Thoracic aorta (tissue), 2 donors: Measurements from ENCODE around the gene ENOX2. TPM values are rescaled to one million over a fixed set of nuclear protein-coding genes. Genes with fewer than 3 reads are reported as not detected.

Experiments
- ATAC-seq: fragments of 150-250 bp; one replicate; pipeline ENCODE4 v1.8.0; 2017; ENCODE audit warnings: low read depth; ENCODE audit not compliant: insufficient number of reproducible peaks, low FRiP score
- DNase-seq: peaks from one replicate; pipeline ENCODE4 v3.0.0-alpha.2; 2020; ENCODE audit warnings: low spot score
- H3K27ac ChIP-seq, 2 donors: fragments of 200-600 bp; sonication (generic); 1 replicate in 1 of 2; 2 replicates in 1 of 2; pipeline ENCODE4 v1.5.1; 2016; ENCODE audit warnings: mild to moderate bottlenecking in 2 of 2, moderate library complexity in 2 of 2
- H3K27me3 ChIP-seq: fragments of 200-600 bp; sonication (generic); replicated peaks from 2 replicates; pipeline ENCODE4 v1.6.0; 2016; ENCODE audit warnings: mild to moderate bottlenecking; ENCODE audit not compliant: insufficient read depth
- H3K36me3 ChIP-seq: fragments of 200-600 bp; sonication (generic); one replicate; pipeline ENCODE4 v1.5.1; 2016
- H3K4me1 ChIP-seq, 2 donors: fragments of 200-600 bp; sonication (generic); 1 replicate in 1 of 2; 2 replicates in 1 of 2; pipeline versions ENCODE4 v1.5.1 to v1.6.0; 2016; ENCODE audit warnings: low read depth in 2 of 2, mild to moderate bottlenecking in 1 of 2; ENCODE audit not compliant: control insufficient read depth in 1 of 2
- H3K4me3 ChIP-seq: fragments of 200-600 bp; sonication (generic); 2 replicates; pipeline ENCODE4 v1.5.1; 2016; ENCODE audit warnings: mild to moderate bottlenecking
- H3K9me3 ChIP-seq: fragments of 200-600 bp; sonication (generic); 2 replicates; pipeline ENCODE4 v1.5.1; 2016
- total RNA-seq, 2 donors: library from RNA; depleted of rRNA; stranded (reverse); fragments of >200 nt; gene quantifications; one replicate each; pipeline versions ENCODE4 v1.1.0 to v1.2.3, GENCODE V29; 2016
- TF ChIP-seq, protein P1 (sequence below): fragments of 200-600 bp; sonication (generic); IDR thresholded peaks from one replicate; pipeline ENCODE4 v1.5.1; 2019; ENCODE audit warnings: antibody characterized with exemption

ENOX2 gene
- total RNA-seq, 2 donors from 2014 or later: 17.9 to 28.7 TPM

DNA sequence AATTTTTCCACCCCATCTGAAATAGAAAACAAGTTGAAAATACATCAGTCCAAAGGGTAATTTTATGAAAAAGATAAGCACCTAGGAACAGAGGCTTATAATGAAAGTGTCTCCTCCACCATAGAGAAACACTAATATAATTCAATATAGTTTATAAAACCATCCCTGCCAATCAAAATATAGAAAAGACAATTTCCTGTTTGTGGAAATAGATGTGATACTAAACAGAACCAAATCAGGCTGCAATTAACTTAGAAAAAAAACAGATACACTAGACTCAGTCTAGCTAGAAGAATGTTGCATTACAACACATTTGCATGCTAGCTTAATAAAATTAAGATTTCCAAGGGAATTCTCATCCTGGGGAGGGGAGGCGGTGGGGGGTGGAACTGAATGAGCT, 68.2 kb downstream of the ENOX2 start:
- H3K36me3 ChIP-seq: no peaks in the 10 kb centered on the region
- H3K27ac ChIP-seq: no peak overlapping the region
- TF ChIP-seq, protein P1, sequence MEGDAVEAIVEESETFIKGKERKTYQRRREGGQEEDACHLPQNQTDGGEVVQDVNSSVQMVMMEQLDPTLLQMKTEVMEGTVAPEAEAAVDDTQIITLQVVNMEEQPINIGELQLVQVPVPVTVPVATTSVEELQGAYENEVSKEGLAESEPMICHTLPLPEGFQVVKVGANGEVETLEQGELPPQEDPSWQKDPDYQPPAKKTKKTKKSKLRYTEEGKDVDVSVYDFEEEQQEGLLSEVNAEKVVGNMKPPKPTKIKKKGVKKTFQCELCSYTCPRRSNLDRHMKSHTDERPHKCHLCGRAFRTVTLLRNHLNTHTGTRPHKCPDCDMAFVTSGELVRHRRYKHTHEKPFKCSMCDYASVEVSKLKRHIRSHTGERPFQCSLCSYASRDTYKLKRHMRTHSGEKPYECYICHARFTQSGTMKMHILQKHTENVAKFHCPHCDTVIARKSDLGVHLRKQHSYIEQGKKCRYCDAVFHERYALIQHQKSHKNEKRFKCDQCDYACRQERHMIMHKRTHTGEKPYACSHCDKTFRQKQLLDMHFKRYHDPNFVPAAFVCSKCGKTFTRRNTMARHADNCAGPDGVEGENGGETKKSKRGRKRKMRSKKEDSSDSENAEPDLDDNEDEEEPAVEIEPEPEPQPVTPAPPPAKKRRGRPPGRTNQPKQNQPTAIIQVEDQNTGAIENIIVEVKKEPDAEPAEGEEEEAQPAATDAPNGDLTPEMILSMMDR: no peak
- DNase-seq (no peak), ATAC-seq (no peak)
- H3K4me1 ChIP-seq: no peaks in the 10 kb centered on the region
- H3K9me3 ChIP-seq: no peaks in the 10 kb centered on the region
- H3K27me3 ChIP-seq: no peaks in the 10 kb centered on the region
- no peak overlapping the region for H3K4me3 ChIP-seq

DNA sequence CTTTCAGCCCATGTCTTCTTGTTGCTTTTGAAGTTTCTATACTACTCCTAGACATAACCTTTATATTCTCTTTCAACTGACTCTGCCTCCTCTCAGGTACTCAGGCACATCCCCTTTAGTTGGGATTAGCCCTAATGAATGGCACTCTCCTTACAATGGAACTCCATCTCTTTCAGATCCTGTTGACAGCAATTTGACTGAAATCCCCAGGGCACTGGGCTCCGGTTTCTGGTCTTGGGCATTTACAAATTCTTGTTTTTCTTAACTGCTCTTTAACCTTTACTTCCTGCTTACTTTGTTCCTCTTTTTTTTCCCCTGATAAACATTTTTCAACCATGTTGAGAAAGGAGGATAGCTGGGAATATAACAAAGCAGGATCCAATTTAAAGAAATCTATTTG, 68.9 kb downstream of the ENOX2 start:
- Histone ChIP-seq H3K36me3 (no peaks in the 10 kb centered on the region), H3K4me3 (no peak overlapping the region), H3K27me3 (no peaks in the 10 kb centered on the region), H3K9me3 (no peaks in the 10 kb centered on the region), H3K27ac (no peak overlapping the region), H3K4me1 (no peaks in the 10 kb centered on the region)
- ATAC-seq (no peak), DNase-seq (no peak)
- TF ChIP-seq, protein P1: no peak

DNA sequence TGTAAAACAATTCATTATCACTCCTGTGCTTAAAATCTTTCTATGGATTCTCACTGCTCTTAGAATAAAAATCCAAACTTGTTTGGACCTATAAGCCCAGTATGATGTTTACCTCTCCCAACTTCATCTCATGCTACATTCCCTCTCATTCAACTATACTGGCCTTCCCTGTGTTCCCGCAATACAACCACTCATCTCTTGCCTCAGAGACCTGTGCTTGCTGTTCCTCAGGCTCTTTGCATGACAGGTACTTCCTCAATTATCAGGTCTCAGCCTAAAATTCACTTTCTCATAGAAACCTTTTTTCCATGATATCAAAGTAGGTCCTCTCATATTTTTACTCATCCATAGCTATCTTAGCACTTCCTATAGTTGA, 71.7 kb downstream of the ENOX2 start:
- no peaks in the 10 kb centered on the region for H3K9me3 ChIP-seq
- no peak for DNase-seq
- TF ChIP-seq, protein P1: no peak
- ATAC-seq: no peak
- H3K27me3 ChIP-seq: no peaks in the 10 kb centered on the region
- H3K4me3 ChIP-seq: no peak overlapping the region
- no peaks in the 10 kb centered on the region for H3K4me1 ChIP-seq
- H3K27ac ChIP-seq: no peak overlapping the region
- no peaks in the 10 kb centered on the region for H3K36me3 ChIP-seq

DNA sequence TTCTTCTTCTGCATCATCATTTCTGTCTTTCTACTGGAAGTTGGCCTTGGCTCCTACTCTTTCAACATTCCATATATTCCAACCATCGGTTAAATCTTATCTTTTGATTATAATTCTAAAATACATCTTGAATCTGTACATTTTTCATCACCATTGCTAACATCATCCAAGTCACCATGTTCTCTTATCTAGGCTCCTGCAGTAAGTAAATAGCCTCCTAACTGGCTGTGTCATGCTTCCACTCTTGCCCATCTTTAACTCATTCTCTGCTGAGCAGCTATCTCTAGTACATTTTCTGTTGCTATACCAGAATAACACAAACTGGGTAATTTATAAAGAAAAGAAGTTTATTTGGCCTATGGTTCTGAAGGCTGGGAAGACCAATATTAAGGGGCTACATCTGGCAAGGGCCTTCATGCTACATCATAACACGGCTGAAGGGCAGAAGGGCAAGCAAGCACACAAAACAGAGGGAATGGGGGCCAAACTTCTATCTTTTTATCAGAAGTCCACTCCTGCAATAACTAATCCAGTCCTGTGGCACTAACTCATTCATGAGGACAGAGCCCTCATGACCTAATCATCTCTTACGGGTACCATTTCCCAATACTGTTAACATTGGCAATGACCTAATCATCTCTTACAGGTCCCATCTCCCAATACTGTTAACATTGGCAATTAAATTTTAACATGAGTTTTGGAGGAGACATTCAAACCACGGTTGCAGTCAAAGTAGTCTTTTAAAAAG, 72.2 kb downstream of the ENOX2 start:
- Histone ChIP-seq H3K27ac (no peak overlapping the region), H3K9me3 (no peaks in the 10 kb centered on the region), H3K4me3 (no peak overlapping the region), H3K27me3 (no peaks in the 10 kb centered on the region), H3K36me3 (no peaks in the 10 kb centered on the region), H3K4me1 (no peaks in the 10 kb centered on the region)
- no peak for ATAC-seq
- TF ChIP-seq, protein P1: no peak
- no peak for DNase-seq

DNA sequence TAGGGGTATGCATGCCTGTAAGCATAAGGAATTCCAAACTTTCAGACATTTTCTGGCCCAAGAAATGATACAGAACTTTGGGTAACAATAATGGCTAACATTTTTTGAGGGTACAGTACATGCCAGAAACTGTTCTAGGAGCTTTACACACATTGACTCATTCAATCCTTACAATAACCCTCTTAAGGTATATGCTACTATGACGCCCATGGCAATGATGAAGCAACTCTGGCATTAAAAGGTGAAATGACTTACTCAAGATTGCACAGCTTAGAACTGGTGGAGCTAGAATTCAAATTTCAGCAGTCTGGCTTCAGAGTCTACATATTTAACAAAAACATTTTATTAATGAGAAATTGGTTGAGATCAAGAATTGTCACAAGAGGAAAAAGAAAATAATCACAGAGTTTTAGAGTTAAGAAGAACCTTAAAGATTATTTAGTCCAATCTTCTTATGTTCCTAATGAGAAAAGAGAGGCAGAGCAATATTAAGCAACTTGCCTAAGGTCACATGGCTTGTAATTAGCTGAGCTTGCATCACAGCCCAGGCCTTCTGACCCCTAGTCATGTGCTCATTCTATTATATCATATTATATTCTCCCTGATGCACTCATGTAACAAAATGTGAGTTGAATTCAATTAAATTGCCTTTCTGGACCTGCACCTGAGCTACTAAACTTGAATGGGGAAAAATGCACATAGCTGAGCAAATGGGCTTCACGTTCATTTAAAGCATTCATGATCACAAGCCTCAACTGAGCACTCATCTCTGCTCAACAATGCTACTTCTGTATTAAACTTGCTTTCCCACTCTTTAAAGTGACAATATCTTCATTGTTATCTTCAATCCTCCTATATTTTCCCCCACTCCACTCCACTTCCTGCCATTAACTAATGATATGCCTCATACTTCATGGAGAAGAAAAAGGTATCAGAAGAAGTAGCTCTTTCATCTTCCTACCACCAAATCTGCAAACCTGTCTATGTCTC, 73.2 kb downstream of the ENOX2 start:
- no peaks in the 10 kb centered on the region for H3K9me3 ChIP-seq

More for the DNA sequence above, 73.2 kb downstream of the ENOX2 start:
- ATAC-seq (no peak), DNase-seq (no peak)
- Histone ChIP-seq H3K4me3 (no peak overlapping the region), H3K36me3 (no peaks in the 10 kb centered on the region), H3K27ac (no peak overlapping the region), H3K4me1 (no peaks in the 10 kb centered on the region), H3K27me3 (no peaks in the 10 kb centered on the region)
- TF ChIP-seq, protein P1: no peak
